Mucosa of stomach (tissue), 1 donor: ENCODE data around the gene ARHGAP15.

Experiments
- H3K27me3 ChIP-seq: one replicate; pipeline ENCODE4 v1.7.0; 2013; ENCODE audit warnings: mild to moderate bottlenecking, low read length; ENCODE audit not compliant: control insufficient read depth, insufficient read depth
- H3K36me3 ChIP-seq: one replicate; pipeline ENCODE4 v1.7.0; 2013; ENCODE audit warnings: low read length; ENCODE audit not compliant: control insufficient read depth, insufficient read depth
- H3K4me1 ChIP-seq: one replicate; pipeline ENCODE4 v1.7.0; 2013; ENCODE audit warnings: mild to moderate bottlenecking, low read length; ENCODE audit not compliant: control insufficient read depth, insufficient read depth
- H3K4me3 ChIP-seq: one replicate; pipeline ENCODE4 v1.7.0; 2013; ENCODE audit warnings: low read length
- H3K9ac ChIP-seq: one replicate; pipeline ENCODE4 v1.7.0; 2013; ENCODE audit warnings: mild to moderate bottlenecking, low read length, moderate library complexity
- H3K9me3 ChIP-seq: one replicate; pipeline ENCODE4 v1.7.0; 2013; ENCODE audit warnings: mild to moderate bottlenecking, low read length, moderate library complexity; ENCODE audit not compliant: control insufficient read depth
- donor health status: Pancreatic carcinoma.

The ARHGAP15 gene

DNA sequence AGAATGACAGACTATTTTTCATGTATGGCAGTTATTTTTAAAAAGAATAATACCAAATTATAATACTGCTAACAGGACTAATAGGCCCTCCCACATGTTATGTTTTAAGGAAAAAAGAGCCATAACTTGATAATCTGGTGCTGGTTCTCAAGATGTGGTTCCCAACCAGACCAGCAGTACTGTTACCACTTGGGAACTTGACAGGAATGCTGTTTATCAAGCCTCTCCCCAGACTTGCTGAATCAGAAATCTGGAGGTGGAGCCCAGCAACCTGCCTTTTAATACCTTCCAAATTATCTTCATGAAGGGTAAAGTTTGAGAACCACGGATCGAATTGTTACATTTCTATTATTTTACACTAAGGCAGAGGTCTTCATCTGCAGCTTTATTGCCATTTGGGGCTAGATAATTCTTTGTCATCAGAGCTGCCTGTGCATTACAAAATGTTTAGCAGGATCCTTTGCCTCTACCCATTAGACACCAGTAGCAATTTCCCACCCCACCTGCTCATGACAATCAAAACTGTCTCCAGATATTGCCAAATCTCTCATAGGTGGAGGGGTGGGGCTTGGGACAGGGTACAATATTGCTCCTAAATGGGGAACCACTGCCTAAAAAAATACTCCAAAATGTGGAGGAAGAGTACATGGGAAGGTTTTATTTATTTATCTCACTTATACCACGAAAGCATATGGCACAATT, 629.6 kb downstream of the ARHGAP15 start:
- Histone ChIP-seq H3K9ac (no peak overlapping the region), H3K27me3 (no peaks in the 10 kb centered on the region), H3K4me1 (no peaks in the 10 kb centered on the region), H3K4me3 (no peak overlapping the region), H3K9me3 (no peaks in the 10 kb centered on the region), H3K36me3 (no peaks in the 10 kb centered on the region)

DNA sequence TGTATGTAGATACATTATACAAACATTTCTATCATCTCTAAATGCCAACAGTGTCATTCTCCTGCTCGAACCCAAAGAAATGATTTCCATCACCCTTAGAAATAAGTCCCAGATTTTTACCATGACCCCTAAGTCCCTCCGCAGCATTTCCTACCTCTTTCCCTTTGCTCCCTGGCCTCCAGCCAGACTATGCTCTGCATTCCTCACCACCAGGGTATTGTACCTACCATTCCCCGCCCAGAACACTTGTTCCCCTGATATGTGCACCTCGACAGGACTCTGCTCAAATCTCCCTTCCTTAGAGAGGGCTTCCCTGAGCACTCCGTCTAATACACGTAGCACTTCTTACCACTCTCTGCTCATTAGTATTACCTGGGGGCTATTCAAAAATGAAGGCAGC, 630.2 kb downstream of the ARHGAP15 start:
- no peaks in the 10 kb centered on the region for H3K27me3 ChIP-seq
- H3K4me3 ChIP-seq, result no peak overlapping the region
- H3K9ac ChIP-seq, result no peak overlapping the region
- H3K4me1 ChIP-seq, result no peaks in the 10 kb centered on the region
- H3K9me3 ChIP-seq, result no peaks in the 10 kb centered on the region
- H3K36me3 ChIP-seq, result no peaks in the 10 kb centered on the region

DNA sequence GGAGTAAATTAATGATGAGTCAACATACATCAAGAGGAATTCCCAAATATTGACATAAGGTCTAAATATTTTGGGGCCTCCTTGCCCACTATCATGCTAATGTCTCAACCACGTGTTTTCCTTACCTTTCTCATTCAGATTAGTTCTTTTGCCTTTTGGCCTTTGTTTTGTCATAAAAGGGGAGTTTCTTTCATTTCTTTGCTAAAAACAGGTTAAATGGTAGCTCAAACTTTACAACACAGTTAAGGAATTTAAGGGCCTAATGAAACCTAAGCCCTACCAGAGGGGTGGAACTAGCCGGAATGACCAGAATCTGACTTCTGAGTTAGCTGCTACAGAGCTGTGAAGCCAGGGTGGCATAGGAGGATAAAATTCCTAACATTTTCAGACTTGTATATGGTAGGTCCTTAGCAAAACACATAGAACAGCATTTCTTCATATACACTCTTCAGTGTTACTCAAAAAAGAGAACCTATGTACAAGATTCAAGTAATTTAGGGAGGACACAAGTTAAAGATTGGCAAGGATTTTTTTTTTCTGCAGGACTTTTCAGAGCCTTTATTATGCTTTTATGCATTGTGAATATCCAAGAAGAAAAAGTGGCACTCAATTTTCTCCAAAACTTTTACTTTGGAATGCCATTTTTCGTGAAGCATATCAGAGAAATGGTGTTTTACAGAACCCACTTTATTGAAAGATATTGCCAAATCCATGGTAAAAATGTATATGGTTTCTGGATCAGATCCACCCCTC, 633.1 kb downstream of the ARHGAP15 start:
- Histone ChIP-seq H3K27me3 (no peaks in the 10 kb centered on the region), H3K4me1 (no peaks in the 10 kb centered on the region), H3K9ac (no peak overlapping the region), H3K4me3 (no peak overlapping the region), H3K9me3 (no peaks in the 10 kb centered on the region), H3K36me3 (no peaks in the 10 kb centered on the region)

DNA sequence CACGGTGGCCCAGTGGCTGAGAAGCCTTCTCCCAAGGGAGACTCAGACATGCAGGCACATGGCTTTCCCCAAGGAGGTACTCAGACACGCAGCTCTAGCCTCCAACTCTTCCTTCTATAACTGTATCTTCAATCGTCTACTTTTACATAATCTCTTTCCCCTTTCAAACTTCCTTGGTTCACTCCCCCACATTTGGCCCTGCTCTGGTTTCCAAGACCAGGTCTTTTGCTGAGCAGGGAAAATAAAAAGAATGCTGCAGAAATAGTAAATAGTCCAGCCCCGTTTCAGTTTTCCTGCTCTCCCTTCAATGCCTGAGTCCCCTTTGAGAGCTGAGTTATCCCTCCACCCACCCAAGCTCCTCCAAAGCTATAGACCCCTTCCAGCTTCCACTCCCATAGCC, 635.0 kb downstream of the ARHGAP15 start:
- no peaks in the 10 kb centered on the region for H3K36me3 ChIP-seq
- H3K27me3 ChIP-seq, result no peaks in the 10 kb centered on the region
- no peak overlapping the region for H3K4me3 ChIP-seq
- no peak overlapping the region for H3K9ac ChIP-seq
- H3K4me1 ChIP-seq, result no peaks in the 10 kb centered on the region
- no peaks in the 10 kb centered on the region for H3K9me3 ChIP-seq

DNA sequence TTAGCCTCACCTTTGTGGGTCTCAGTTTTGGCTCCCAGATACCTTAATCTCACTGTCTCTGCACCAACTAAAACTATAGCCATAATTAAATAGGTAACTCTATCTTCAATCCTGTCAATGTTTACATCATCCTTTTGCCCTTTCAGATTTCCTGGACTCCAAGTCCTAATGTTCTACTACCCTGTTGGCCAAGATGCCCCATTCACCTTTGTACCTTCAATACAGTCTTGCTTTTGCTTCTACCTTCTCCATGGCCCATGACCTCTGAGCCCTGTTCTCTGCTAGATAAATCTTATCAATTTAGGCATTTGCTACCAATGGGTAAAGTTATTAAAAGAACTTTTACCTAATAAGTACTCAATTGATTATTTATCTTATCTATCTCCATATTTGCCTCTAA, 635.5 kb downstream of the ARHGAP15 start:
- H3K4me3 ChIP-seq, result no peak overlapping the region
- H3K36me3 ChIP-seq, result no peaks in the 10 kb centered on the region
- no peak overlapping the region for H3K9ac ChIP-seq
- H3K9me3 ChIP-seq, result no peaks in the 10 kb centered on the region
- no peaks in the 10 kb centered on the region for H3K4me1 ChIP-seq
- no peaks in the 10 kb centered on the region for H3K27me3 ChIP-seq

DNA sequence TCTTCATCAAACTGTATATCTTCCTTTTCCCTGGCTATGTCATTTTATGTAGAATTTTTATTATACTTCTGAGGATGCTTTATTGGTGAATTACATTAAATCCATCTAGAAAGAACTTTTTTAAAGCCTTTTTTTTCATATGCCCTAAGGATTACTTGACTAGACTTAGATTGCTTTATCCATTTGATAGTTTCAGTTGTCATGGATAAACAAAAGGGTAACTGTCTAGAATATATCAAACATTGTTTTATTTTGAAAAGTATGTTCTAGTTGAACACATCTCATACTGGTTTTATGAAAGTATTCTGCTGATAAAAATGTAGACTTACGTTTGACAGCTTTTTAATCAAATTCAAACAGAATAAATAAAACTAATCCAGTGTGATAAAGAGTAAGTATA, 639.8 kb downstream of the ARHGAP15 start:
- no peak overlapping the region for H3K9ac ChIP-seq
- no peak overlapping the region for H3K4me3 ChIP-seq
- no peaks in the 10 kb centered on the region for H3K4me1 ChIP-seq
- no peaks in the 10 kb centered on the region for H3K27me3 ChIP-seq
- H3K36me3 ChIP-seq, result no peaks in the 10 kb centered on the region
- H3K9me3 ChIP-seq, result no peaks in the 10 kb centered on the region

DNA sequence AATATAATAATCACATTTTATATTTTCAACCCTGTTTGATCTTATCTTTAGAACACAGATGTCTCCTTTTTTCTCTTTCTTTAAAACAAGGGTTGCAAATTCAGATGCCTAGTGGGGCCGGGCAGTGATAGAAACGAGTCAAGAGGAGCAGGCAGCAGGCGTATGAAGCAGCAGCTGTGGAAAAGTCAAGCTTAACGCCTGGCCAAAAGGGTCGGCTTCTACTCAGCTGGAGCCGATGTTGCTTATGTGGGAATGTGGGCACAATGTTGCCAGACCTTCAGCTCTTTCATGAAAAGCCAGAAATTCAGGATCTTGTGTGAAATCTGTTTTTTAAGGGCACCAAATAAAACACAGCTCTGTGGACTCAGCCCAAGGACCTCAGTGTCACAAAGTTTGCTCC, 642.7 kb downstream of the ARHGAP15 start:
- H3K27me3 ChIP-seq, result no peaks in the 10 kb centered on the region
- no peaks in the 10 kb centered on the region for H3K4me1 ChIP-seq
- no peaks in the 10 kb centered on the region for H3K9me3 ChIP-seq
- H3K9ac ChIP-seq, result no peak overlapping the region
- H3K4me3 ChIP-seq, result no peak overlapping the region
- no peaks in the 10 kb centered on the region for H3K36me3 ChIP-seq

DNA sequence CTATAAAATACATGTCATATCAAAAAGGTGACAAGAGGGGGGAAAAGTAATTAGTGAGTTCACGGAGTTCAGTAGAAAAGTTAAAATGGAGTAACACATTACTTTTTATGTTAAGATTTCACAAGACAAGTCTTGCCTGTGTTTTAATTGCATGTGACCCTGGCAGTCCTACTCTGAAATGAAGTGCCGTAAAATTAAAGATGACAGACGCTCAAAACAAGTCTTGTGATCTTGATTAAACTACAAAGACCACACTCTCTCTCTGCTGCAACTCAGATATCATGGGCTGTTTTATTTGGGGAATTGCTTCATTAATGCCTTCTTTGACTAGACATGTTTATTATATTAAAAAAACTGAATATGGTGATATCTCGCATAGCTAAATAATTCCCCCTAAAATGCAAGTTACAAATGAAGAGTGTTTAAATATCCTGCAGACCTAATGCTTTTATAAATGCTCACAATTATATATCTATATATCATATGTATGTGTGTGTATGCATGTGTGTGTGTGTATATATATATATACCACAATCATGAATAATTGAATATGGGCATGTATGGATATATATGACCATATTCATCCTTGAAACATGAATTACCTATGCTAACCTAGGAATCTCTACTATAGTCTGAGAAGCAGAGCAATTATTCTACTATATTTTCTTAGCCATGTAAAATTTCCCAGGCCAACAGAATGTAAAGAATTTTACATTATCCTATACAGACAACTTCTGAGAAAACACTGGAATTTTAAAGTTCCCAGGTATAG, 647.5 kb downstream of the ARHGAP15 start:
- no peaks in the 10 kb centered on the region for H3K9me3 ChIP-seq
- no peaks in the 10 kb centered on the region for H3K27me3 ChIP-seq
- no peaks in the 10 kb centered on the region for H3K4me1 ChIP-seq
- H3K4me3 ChIP-seq, result no peak overlapping the region
- no peaks in the 10 kb centered on the region for H3K36me3 ChIP-seq
- H3K9ac ChIP-seq, result no peak overlapping the region

DNA sequence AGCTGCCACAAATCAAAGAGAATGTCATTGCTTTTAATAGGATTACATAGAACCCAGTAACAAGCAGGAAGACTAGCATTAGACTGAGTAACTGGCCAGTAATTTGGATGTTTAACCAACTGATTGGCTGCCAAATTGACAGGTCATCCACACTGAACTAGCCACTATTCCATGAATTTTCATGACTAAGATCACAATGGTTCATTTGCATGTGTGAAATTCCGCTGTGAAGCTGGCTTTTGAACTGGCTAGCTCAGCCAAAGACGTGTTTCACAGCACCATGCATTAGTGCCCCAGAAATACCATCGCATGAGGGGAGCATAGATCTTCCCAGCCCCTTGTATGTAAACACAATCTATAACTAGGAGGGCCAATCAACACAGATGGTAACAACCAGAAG, 649.8 kb downstream of the ARHGAP15 start:
- Histone ChIP-seq H3K4me1 (no peaks in the 10 kb centered on the region), H3K9me3 (no peaks in the 10 kb centered on the region), H3K36me3 (no peaks in the 10 kb centered on the region), H3K27me3 (no peaks in the 10 kb centered on the region), H3K9ac (no peak overlapping the region), H3K4me3 (no peak overlapping the region)

DNA sequence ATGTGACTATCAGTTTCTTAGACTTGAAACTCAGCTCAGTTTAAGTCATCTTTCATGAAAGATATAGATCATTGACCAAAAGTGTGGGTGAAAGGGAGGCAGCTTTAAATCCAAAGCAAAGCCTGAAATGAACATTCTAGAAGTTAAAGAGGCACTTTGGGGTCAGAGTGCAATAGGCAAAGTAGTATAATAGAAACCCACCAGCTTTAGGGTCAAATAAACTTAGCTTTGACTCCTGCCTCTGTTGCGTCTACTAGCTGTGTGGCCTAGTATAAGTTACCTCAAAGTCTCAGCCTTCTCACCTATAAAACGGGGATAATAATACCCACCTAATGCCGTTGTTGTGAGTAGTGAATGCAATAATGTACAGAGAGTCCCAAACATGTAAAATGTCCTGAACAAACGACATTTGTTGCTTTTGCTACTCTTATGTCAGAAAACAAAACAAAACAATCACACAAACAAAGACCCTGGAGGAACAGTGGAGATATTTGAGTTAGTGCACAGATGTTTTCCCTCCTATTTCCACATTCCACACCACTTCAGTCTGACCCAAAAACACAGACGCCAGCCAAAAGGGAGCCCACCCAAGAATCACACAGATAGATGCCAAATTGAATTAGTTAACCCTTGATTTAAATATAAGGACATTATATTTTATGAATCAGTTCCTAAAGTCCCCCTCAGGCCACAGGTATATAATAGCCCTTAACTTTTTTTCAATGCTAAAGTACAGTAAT, 657.0 kb downstream of the ARHGAP15 start:
- H3K36me3 ChIP-seq, result no peaks in the 10 kb centered on the region
- H3K27me3 ChIP-seq, result no peaks in the 10 kb centered on the region
- no peak overlapping the region for H3K4me3 ChIP-seq
- no peaks in the 10 kb centered on the region for H3K9me3 ChIP-seq
- no peak overlapping the region for H3K9ac ChIP-seq
- no peaks in the 10 kb centered on the region for H3K4me1 ChIP-seq

DNA sequence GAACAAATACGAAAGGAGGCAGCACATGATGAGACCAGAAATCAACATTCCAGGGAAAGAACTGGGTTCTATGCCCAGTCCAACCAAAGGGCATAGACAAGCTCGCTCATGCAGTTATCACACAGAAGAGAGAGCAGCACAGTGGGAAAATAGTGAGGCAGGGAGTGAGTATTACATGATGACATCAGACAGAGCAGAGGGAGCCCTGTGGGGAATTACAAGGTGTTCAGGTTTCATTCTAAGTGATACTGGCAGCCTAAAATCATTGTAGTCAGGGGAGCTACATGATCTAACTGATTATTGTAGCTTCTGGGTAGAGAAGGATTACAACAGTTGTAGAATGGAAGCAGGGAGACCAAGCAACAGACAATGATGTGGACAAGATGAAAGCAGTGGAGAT, 658.5 kb downstream of the ARHGAP15 start:
- Histone ChIP-seq H3K9me3 (no peaks in the 10 kb centered on the region), H3K4me3 (no peak overlapping the region), H3K36me3 (no peaks in the 10 kb centered on the region)

DNA sequence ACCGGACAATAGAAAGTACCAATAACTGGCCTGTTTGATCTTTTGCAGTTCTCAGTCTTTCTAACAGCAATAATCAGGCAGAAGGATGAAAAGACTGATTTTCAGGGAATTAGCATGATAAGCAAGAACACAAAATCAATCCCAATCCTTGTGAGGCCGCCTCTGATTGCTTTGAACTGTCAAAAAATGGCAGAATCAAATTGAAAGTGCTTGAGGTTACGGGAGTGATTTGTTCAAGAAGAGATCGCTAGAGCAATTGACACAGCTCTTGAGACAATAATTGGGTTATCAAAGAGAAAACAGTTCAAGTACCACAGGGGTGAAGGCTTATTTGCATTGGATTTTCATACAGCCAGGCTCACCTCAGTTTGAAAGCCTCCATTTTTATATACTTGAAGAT, 663.4 kb downstream of the ARHGAP15 start:
- no peak overlapping the region for H3K4me3 ChIP-seq
- no peaks in the 10 kb centered on the region for H3K4me1 ChIP-seq
- no peaks in the 10 kb centered on the region for H3K36me3 ChIP-seq
- H3K9ac ChIP-seq, result no peak overlapping the region
- H3K9me3 ChIP-seq, result no peaks in the 10 kb centered on the region
- H3K27me3 ChIP-seq, result no peaks in the 10 kb centered on the region

More for the DNA sequence above, 658.5 kb downstream of the ARHGAP15 start:
- no peak overlapping the region for H3K9ac ChIP-seq
- H3K27me3 ChIP-seq, result no peaks in the 10 kb centered on the region
- no peaks in the 10 kb centered on the region for H3K4me1 ChIP-seq
